ENCODE results near the gene SLFN14.

Gene SLFN14

GRCh38 chr17:35587074-35587961 lies 26.7 kb upstream of the SLFN14 start, which contains the start of gene AP2B1:
AP2B1 (plus strand) TSS chr17:35587322; CDS start chr17:35594031, 6,709 bp downstream.
- H3K4me1 ChIP-seq (ENCODE audit: control insufficient read depth, insufficient read depth, low read length, poor library complexity, severe bottlenecking): peaks cover 25% of the 10 kb centered on the region
- DNase-seq: peak; percentile 95 to 96 (median 96)
- H3K27me3 ChIP-seq (replicated peaks; ENCODE audit: control insufficient read depth, insufficient read depth, low read length, poor library complexity, severe bottlenecking): no peaks in the 10 kb centered on the region
- no peaks in the 10 kb centered on the region for H3K36me3 ChIP-seq (ENCODE audit: control insufficient read depth, insufficient read depth, low read length)
- peak within 1 kb of the TSS; percentile 91 for H3K4me3 ChIP-seq (ENCODE audit: insufficient read depth, low read depth, low read length, poor library complexity, severe bottlenecking)
- no peaks in the 10 kb centered on the region for H3K9me3 ChIP-seq (ENCODE audit: control insufficient read depth, low read length)
- peak within 1 kb of the TSS; percentile 94 for H3K27ac ChIP-seq (ENCODE audit: insufficient read depth, low read length, poor library complexity, severe bottlenecking)

DNA sequence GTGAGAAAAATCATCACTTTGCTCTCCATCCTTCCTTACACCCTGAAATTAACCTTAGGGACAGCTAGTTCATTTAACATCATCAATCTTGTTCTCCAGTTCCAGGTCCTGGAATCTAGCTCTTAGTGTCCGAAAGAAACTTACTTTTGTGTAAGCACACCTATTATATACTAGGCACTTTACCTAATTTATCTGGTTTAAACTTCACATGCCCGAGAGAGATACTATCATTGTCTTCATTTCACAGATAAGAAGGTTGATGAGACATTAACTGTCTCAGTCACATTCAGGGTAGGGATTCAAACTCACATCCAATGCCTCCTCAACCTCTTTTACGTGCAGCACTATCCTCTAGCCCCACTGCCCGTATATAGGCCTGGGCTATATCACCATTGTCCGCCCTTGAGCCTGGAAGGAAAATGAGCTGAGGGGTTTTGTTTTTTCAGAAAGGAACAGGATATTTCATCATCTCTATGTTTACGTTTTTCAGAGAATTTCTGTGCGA lies 26.0 kb upstream of the SLFN14 start:
- peak overlapping the region; percentile 91 for H3K4me3 ChIP-seq (ENCODE audit: insufficient read depth, low read depth, low read length, poor library complexity, severe bottlenecking)
- H3K27ac ChIP-seq (ENCODE audit: insufficient read depth, low read length, poor library complexity, severe bottlenecking): peak overlapping the region; percentile 94

DNA sequence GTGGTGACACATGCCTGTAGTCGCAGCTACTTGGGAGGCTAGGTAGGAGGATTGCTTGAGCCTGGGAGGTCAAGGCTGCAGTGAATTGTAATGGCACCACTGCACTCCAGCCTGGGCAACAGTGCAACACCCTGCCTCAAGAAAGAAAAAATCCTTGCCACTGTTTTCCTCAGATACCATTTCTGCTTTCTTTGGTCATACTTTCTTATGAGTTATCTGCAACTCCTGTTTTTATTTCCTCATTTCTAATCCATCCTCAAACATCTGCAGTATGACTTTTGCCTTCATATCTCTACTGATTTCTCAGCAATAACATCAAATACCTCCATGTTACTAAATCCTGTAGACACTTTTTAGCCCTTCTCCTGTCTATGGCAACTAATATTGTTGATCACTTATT lies 23.4 kb upstream of the SLFN14 start:
- DNase-seq: no peak
- H3K4me3 ChIP-seq (ENCODE audit: insufficient read depth, low read depth, low read length, poor library complexity, severe bottlenecking): no peak overlapping the region
- H3K9me3 ChIP-seq (ENCODE audit: control insufficient read depth, low read length): no peaks in the 10 kb centered on the region
- no peak overlapping the region for H3K27ac ChIP-seq (ENCODE audit: insufficient read depth, low read length, poor library complexity, severe bottlenecking)
- H3K36me3 ChIP-seq (ENCODE audit: control insufficient read depth, insufficient read depth, low read length): no peaks in the 10 kb centered on the region
- H3K4me1 ChIP-seq (ENCODE audit: control insufficient read depth, insufficient read depth, low read length, poor library complexity, severe bottlenecking): peaks cover 26% of the 10 kb centered on the region
- no peaks in the 10 kb centered on the region for H3K27me3 ChIP-seq (replicated peaks; ENCODE audit: control insufficient read depth, insufficient read depth, low read length, poor library complexity, severe bottlenecking)

More for the DNA sequence above, 26.0 kb upstream of the SLFN14 start:
- Histone ChIP-seq H3K27me3 (replicated peaks; ENCODE audit: control insufficient read depth, insufficient read depth, low read length, poor library complexity, severe bottlenecking) (no peaks in the 10 kb centered on the region), H3K9me3 (ENCODE audit: control insufficient read depth, low read length) (no peaks in the 10 kb centered on the region), H3K4me1 (ENCODE audit: control insufficient read depth, insufficient read depth, low read length, poor library complexity, severe bottlenecking) (peaks cover 25% of the 10 kb centered on the region), H3K36me3 (ENCODE audit: control insufficient read depth, insufficient read depth, low read length) (no peaks in the 10 kb centered on the region)
- DNase-seq: no peak

DNA sequence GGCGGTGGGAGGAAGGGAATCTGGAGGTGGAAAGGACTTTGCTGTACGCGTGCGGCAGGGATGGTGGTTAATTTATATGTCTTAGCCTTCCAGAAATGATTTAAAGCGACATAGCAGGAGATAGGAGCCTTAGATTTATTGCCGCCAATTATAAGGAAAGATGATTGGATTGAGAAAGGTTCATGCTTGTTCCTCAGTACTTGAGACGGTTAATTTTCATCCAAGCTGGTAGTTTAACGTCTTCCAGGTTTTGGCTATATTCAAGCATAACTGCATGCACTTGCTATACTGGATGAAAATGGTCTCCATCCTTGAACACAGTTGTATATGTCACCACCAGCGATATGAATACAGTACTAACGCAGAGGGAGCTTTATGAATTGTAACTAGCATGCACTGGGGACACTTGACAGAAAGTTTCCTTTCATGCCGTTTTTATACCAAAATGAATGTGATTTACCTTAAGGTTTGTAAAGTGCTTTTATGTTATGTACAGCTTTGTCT lies 18.4 kb upstream of the SLFN14 start:
- Histone ChIP-seq H3K27ac (ENCODE audit: insufficient read depth, low read length, poor library complexity, severe bottlenecking) (peak overlapping the region; percentile 96), H3K4me1 (ENCODE audit: control insufficient read depth, insufficient read depth, low read length, poor library complexity, severe bottlenecking) (peaks cover 16% of the 10 kb centered on the region), H3K9me3 (ENCODE audit: control insufficient read depth, low read length) (no peaks in the 10 kb centered on the region), H3K27me3 (replicated peaks; ENCODE audit: control insufficient read depth, insufficient read depth, low read length, poor library complexity, severe bottlenecking) (no peaks in the 10 kb centered on the region), H3K36me3 (ENCODE audit: control insufficient read depth, insufficient read depth, low read length) (peaks cover 15% of the 10 kb centered on the region), H3K4me3 (ENCODE audit: insufficient read depth, low read depth, low read length, poor library complexity, severe bottlenecking) (peak overlapping the region; percentile 90)
- DNase-seq: no peak

DNA sequence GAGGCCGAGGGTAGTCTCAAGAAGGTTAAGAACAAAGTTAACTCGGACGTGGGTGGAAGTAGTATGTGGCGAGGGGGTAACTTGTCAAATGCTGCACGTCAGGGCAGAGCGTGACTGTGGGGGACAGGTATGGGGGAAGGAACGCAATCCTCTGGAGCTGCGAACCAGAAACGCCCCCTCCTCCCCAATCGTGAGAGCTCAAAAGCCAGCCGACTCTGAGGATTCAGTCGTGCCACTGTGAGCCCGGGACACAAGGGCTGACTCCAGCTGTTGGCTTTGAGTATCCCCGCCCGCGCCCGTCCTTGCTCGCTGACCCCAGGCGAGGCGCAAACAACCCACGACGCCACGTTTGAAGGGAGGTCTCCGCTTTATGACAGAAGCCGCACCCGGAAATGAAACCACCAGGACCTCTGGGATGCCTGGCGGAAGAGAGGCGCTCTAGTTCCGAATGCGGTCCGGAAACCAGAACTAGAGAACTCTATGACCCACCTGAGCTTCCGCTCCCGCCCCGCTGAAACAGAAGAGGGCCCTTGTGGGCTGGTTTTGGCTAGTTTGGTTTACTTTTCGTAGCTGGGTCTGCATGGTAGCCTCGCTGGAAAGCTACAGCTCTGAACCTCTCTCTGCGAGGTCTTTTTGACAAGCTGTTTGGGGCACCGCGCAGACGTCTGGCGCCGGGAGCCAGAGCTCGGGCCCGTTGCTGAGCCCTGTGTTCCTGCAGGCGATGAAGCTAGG lies 17.7 kb upstream of the SLFN14 start, which contains the start of gene PEX12:
PEX12 (minus strand) TSS at position 375 of the 732 bp plus-strand sequence. CDS start 550 bp downstream, outside the sequence.
- Histone ChIP-seq H3K4me1 (ENCODE audit: control insufficient read depth, insufficient read depth, low read length, poor library complexity, severe bottlenecking) (peaks cover 16% of the 10 kb centered on the region), H3K27ac (ENCODE audit: insufficient read depth, low read length, poor library complexity, severe bottlenecking) (peak within 1 kb of the TSS; percentile 96), H3K36me3 (ENCODE audit: control insufficient read depth, insufficient read depth, low read length) (peaks cover 21% of the 10 kb centered on the region), H3K27me3 (replicated peaks; ENCODE audit: control insufficient read depth, insufficient read depth, low read length, poor library complexity, severe bottlenecking) (no peaks in the 10 kb centered on the region), H3K4me3 (ENCODE audit: insufficient read depth, low read depth, low read length, poor library complexity, severe bottlenecking) (peak within 1 kb of the TSS; percentile 90), H3K9me3 (ENCODE audit: control insufficient read depth, low read length) (no peaks in the 10 kb centered on the region)
- DNase-seq: peak; percentile 78 to 86 (median 83)

DNA sequence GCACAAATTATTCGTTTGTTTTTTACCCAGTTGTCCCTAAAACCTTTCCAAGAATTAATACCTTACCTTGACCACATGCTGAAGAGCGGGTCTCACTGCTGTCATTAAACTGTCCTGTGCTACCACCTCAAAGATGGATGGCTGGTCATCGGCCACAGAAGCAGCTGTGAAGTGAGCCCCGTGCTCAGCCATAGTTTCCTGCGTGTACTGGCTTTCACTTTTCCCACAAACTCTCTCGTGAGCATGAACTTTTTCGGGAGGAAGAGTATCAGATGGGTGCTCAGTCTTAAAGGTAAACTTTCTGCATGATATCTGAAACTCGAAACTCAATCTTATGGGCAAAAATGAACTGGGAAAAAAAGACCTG lies 17.2 kb upstream of the SLFN14 start:
- DNase-seq: no peak
- H3K27ac ChIP-seq (ENCODE audit: insufficient read depth, low read length, poor library complexity, severe bottlenecking): peak overlapping the region; percentile 96

DNA sequence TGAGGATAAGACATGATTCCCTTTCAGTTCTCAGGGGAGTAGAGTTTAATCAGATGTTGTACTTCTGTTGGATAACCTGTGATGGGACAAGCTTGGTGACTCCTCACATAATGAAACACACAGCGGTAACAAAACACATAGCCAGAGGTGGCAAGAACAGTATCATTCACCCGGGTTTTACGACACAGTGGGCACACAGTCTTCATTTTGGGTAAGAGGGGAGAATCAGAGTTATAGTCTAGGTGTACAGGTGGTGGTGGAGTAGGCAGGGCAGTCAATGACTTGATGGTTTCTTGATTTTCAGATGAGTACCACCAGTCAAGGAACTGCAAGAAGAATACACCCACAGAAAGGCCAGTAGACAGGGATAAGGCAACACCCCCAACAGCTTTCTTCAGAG lies 15.1 kb upstream of the SLFN14 start:
- Histone ChIP-seq H3K27ac (ENCODE audit: insufficient read depth, low read length, poor library complexity, severe bottlenecking) (no peak overlapping the region), H3K4me3 (ENCODE audit: insufficient read depth, low read depth, low read length, poor library complexity, severe bottlenecking) (no peak overlapping the region), H3K9me3 (ENCODE audit: control insufficient read depth, low read length) (no peaks in the 10 kb centered on the region), H3K4me1 (ENCODE audit: control insufficient read depth, insufficient read depth, low read length, poor library complexity, severe bottlenecking) (peaks cover 16% of the 10 kb centered on the region), H3K27me3 (replicated peaks; ENCODE audit: control insufficient read depth, insufficient read depth, low read length, poor library complexity, severe bottlenecking) (no peaks in the 10 kb centered on the region), H3K36me3 (ENCODE audit: control insufficient read depth, insufficient read depth, low read length) (peaks cover 22% of the 10 kb centered on the region)
- DNase-seq: no peak

More for the DNA sequence above, 17.2 kb upstream of the SLFN14 start:
- H3K9me3 ChIP-seq (ENCODE audit: control insufficient read depth, low read length): no peaks in the 10 kb centered on the region
- H3K27me3 ChIP-seq (replicated peaks; ENCODE audit: control insufficient read depth, insufficient read depth, low read length, poor library complexity, severe bottlenecking): no peaks in the 10 kb centered on the region
- peaks cover 16% of the 10 kb centered on the region for H3K4me1 ChIP-seq (ENCODE audit: control insufficient read depth, insufficient read depth, low read length, poor library complexity, severe bottlenecking)
- H3K36me3 ChIP-seq (ENCODE audit: control insufficient read depth, insufficient read depth, low read length): peaks cover 22% of the 10 kb centered on the region
- peak overlapping the region; percentile 90 for H3K4me3 ChIP-seq (ENCODE audit: insufficient read depth, low read depth, low read length, poor library complexity, severe bottlenecking)

DNA sequence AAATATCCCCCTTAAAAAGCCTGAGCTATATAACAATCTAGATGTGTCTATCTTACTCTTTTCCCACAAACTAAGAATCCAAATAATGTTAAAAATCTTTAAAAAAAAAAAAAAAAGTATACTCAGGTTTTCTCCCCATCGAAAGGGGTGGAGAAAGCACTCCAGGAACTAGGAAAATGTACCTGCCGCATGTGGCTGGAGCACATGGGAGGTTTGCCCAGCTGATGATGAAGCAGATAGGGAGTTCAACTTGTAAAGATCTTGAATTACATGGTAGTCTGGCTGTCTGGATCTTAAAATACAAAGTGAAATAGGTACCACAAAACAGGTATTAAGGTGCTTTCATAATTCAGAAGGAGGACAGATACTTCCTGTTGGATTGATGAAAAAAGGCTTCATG lies 8.8 kb upstream of the SLFN14 start:
- DNase-seq: no peak
- Histone ChIP-seq H3K36me3 (ENCODE audit: control insufficient read depth, insufficient read depth, low read length) (peaks cover 8% of the 10 kb centered on the region), H3K27ac (ENCODE audit: insufficient read depth, low read length, poor library complexity, severe bottlenecking) (no peak overlapping the region), H3K4me3 (ENCODE audit: insufficient read depth, low read depth, low read length, poor library complexity, severe bottlenecking) (no peak overlapping the region), H3K9me3 (ENCODE audit: control insufficient read depth, low read length) (no peaks in the 10 kb centered on the region), H3K4me1 (ENCODE audit: control insufficient read depth, insufficient read depth, low read length, poor library complexity, severe bottlenecking) (peaks cover 9% of the 10 kb centered on the region), H3K27me3 (replicated peaks; ENCODE audit: control insufficient read depth, insufficient read depth, low read length, poor library complexity, severe bottlenecking) (no peaks in the 10 kb centered on the region)

DNA sequence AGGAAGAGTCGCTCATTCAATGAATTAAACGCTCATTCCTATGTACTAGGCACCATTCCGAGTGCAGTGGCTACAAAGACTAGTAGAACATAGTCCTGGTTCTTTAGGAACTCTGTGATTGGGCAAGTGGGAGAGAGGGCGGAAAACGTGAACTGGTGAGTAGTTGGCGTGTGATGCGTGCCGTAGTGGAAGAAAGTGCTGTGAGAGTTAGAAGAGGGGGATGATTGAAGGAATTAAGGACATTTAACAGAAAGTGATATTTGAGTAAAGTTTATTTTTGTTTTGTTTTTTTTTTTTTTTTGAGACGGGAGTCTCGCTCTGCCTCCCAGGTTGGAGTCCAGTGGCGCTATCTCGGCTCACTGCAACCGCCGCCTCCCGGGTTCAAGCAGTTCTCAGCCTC lies 7.9 kb upstream of the SLFN14 start:
- H3K27ac ChIP-seq (ENCODE audit: insufficient read depth, low read length, poor library complexity, severe bottlenecking): peak overlapping the region; percentile 74
- H3K36me3 ChIP-seq (ENCODE audit: control insufficient read depth, insufficient read depth, low read length): peaks cover 3% of the 10 kb centered on the region
- H3K27me3 ChIP-seq (replicated peaks; ENCODE audit: control insufficient read depth, insufficient read depth, low read length, poor library complexity, severe bottlenecking): no peaks in the 10 kb centered on the region
- peak in 2 of 3 donors; percentile 5 to 14 for DNase-seq
- no peaks in the 10 kb centered on the region for H3K9me3 ChIP-seq (ENCODE audit: control insufficient read depth, low read length)
- H3K4me3 ChIP-seq (ENCODE audit: insufficient read depth, low read depth, low read length, poor library complexity, severe bottlenecking): peak overlapping the region; percentile 78
- H3K4me1 ChIP-seq (ENCODE audit: control insufficient read depth, insufficient read depth, low read length, poor library complexity, severe bottlenecking): peaks cover 9% of the 10 kb centered on the region

Data from effector memory CD4-positive, alpha-beta T cell (primary cell).